SK-N-SH (cell line): ENCODE measurements around the gene MYBPH. TPM values are rescaled to one million over a fixed set of nuclear protein-coding genes. Genes with fewer than 3 reads are reported as not detected.

ENCODE experiments used
- CTCF ChIA-PET: fragments of 300-600, 350-600 bp; formaldehyde crosslinking; extraction: SDS; loops from one replicate; lab custom pipeline; 2021; lab: Yijun Ruan, JAX
- POLR2A ChIA-PET: fragments of 350-600 bp; sonication (Branson Sonifier 250); formaldehyde crosslinking; extraction: SDS; loops from one replicate; lab custom pipeline; 2020; ENCODE audit warnings: antibody characterized with exemption, inconsistent platforms; lab: Yijun Ruan, JAX
- DNase-seq: peaks from one replicate; pipeline ENCODE4 v3.0.0; 2012
- H2AFZ ChIP-seq: fragments of 200-600 bp; sonication (generic); 2 replicates; pipeline ENCODE4 v1.8.1; 2016; ENCODE audit warnings: antibody characterized with exemption, mild to moderate bottlenecking, low read depth
- H3F3A ChIP-seq: fragments of 200-600 bp; sonication (generic); replicated peaks from 2 replicates; pipeline ENCODE3; 2016; ENCODE audit warnings: antibody characterized with exemption, mild to moderate bottlenecking; ENCODE audit not compliant: insufficient read depth
- H3K27ac ChIP-seq, 2 experiments: fragments of 200-500 bp in 1 of 2; fragments of 200-600 bp in 1 of 2; sonication (Bioruptor generic) in 1 of 2; sonication (generic), shearing (Covaris generic) in 1 of 2; 2 replicates each; pipeline versions ENCODE4 v1.5.1 to v1.6.1; 2014 to 2016; ENCODE audit warnings: low read depth in 2 of 2, inconsistent platforms in 1 of 2, low read length in 1 of 2, mild to moderate bottlenecking in 1 of 2, mixed read lengths in 1 of 2
- H3K27me3 ChIP-seq: fragments of 200-600 bp; sonication (generic), shearing (Covaris generic); 2 replicates; pipeline ENCODE4 v1.6.1; 2016; ENCODE audit warnings: mixed run types; ENCODE audit not compliant: insufficient read depth
- H3K36me3 ChIP-seq, 2 experiments: fragments of 200-500 bp in 1 of 2; fragments of 200-600 bp in 1 of 2; sonication (Bioruptor generic) in 1 of 2; sonication (generic) in 1 of 2; replicated peaks in 1 of 2; 2 replicates each; pipeline versions ENCODE3 to v1.5.1; 2014 to 2016; ENCODE audit warnings: low read length in 1 of 2, mild to moderate bottlenecking in 1 of 2; ENCODE audit not compliant: insufficient read depth in 2 of 2, control insufficient read depth in 1 of 2
- H3K4me1 ChIP-seq, 2 experiments: fragments of 200-500 bp in 1 of 2; fragments of 200-600 bp in 1 of 2; sonication (Bioruptor generic) in 1 of 2; sonication (generic), shearing (Covaris generic) in 1 of 2; 2 replicates each; pipeline versions ENCODE4 v1.5.1 to v1.6.1; 2014 to 2016; ENCODE audit warnings: low read depth in 1 of 2, low read length in 1 of 2, mixed run types in 1 of 2; ENCODE audit not compliant: insufficient read depth in 2 of 2, control insufficient read depth in 1 of 2
- H3K4me2 ChIP-seq: fragments of 200-600 bp; sonication (generic), shearing (Covaris generic); 2 replicates; pipeline ENCODE4 v1.6.1; 2017; ENCODE audit warnings: mixed run types
- H3K4me3 ChIP-seq, 2 experiments: fragments of 200-500 bp in 1 of 2; fragments of 200-600 bp in 1 of 2; sonication (Bioruptor generic) in 1 of 2; sonication (generic), shearing (Covaris generic) in 1 of 2; 2 replicates each; pipeline versions ENCODE4 v1.5.1 to v1.8.1; 2014 to 2016; ENCODE audit warnings: low read depth in 2 of 2, inconsistent platforms in 1 of 2, low read length in 1 of 2, mild to moderate bottlenecking in 1 of 2, mixed read lengths in 1 of 2, moderate library complexity in 1 of 2
- H3K79me2 ChIP-seq: fragments of 200-600 bp; sonication (generic); 2 replicates; pipeline ENCODE4 v1.8.1; 2017; ENCODE audit warnings: mild to moderate bottlenecking; ENCODE audit not compliant: insufficient read depth
- H3K9ac ChIP-seq: fragments of 200-600 bp; sonication (generic); 2 replicates; pipeline ENCODE4 v1.6.1; 2017; ENCODE audit warnings: mixed run types
- H3K9me2 ChIP-seq: fragments of 200-600 bp; sonication (generic); 2 replicates; pipeline ENCODE4 v1.6.1; 2017; ENCODE audit warnings: mixed run types
- H3K9me3 ChIP-seq: fragments of 200-600 bp; sonication (generic); 2 replicates; pipeline ENCODE4 v1.6.1; 2017; ENCODE audit warnings: mixed run types, mild to moderate bottlenecking, moderate library complexity
- H4K20me1 ChIP-seq: fragments of 200-600 bp; sonication (generic); 2 replicates; pipeline ENCODE4 v1.6.1; 2017; ENCODE audit warnings: mild to moderate bottlenecking, mixed run types; ENCODE audit not compliant: insufficient read depth
- CHD2 ChIP-seq: fragments of 150-350 bp; IDR thresholded peaks from 2 replicates; pipeline ENCODE4 v1.6.1; 2018; ENCODE audit warnings: low read length; ENCODE audit not compliant: partially characterized antibody
- CTCF ChIP-seq: fragments of 200-600 bp; sonication (generic); IDR thresholded peaks from 2 replicates; pipeline ENCODE4 v1.6.1; 2017; ENCODE audit warnings: antibody characterized with exemption, mild to moderate bottlenecking, moderate library complexity
- EZH2phosphoT487 ChIP-seq: fragments of 200-600 bp; sonication (generic); IDR thresholded peaks from 2 replicates; pipeline ENCODE4 v1.6.1; 2017; ENCODE audit warnings: low read depth, mixed run types, mild to moderate bottlenecking, antibody characterized with exemption, moderate library complexity, borderline replicate concordance
- FOSL2 ChIP-seq: IDR thresholded peaks from 2 replicates; pipeline ENCODE4 v1.4.0; 2012; ENCODE audit warnings: low read depth, mild to moderate bottlenecking, moderate library complexity, borderline replicate concordance
- FOXJ3 ChIP-seq: sonication (generic); formaldehyde crosslinking; IDR thresholded peaks from 2 replicates; pipeline ENCODE4 v1.5.1; 2020; ENCODE audit warnings: mild to moderate bottlenecking, missing genetic modification reagents
- FOXM1 ChIP-seq: IDR thresholded peaks from 2 replicates; pipeline ENCODE4 v1.4.0; 2012; ENCODE audit warnings: low read depth, mild to moderate bottlenecking
- GATA2 ChIP-seq: sonication (generic); formaldehyde crosslinking; IDR thresholded peaks from 2 replicates; pipeline ENCODE4 v1.5.0; 2020; ENCODE audit warnings: mild to moderate bottlenecking, missing genetic modification reagents
- JUND ChIP-seq: IDR thresholded peaks from 2 replicates; pipeline ENCODE4 v1.4.0; 2012
- NFIC ChIP-seq: IDR thresholded peaks from 2 replicates; pipeline ENCODE4 v1.4.0; 2012; ENCODE audit warnings: borderline replicate concordance
- RFX5 ChIP-seq: IDR thresholded peaks from 2 replicates; pipeline ENCODE4 v1.6.1; 2012; ENCODE audit warnings: mild to moderate bottlenecking, improper control_type of control experiment, low read length
- RXRA ChIP-seq: IDR thresholded peaks from 2 replicates; pipeline ENCODE4 v1.4.0; 2012; ENCODE audit warnings: low read depth, mild to moderate bottlenecking, borderline replicate concordance
- SMC3 ChIP-seq: IDR thresholded peaks from 2 replicates; pipeline ENCODE4 v1.6.1; 2012; ENCODE audit warnings: low read depth, low read length, improper control_type of control experiment
- TEAD4 ChIP-seq: IDR thresholded peaks from 2 replicates; pipeline ENCODE4 v1.4.0; 2012; ENCODE audit warnings: mild to moderate bottlenecking, borderline replicate concordance; ENCODE audit not compliant: insufficient read depth
- WGBS: methylation state at CpG from one replicate; pipeline ENCODE4 v1.1.6; 2017; ENCODE audit warnings: low lambda C conversion rate; 5-methylcytosine and 5-hydroxymethylcytosine counted together
- polyA plus RNA-seq, 3 experiments: library from polyadenylated mRNA; depleted of rRNA; stranded (reverse); fragments of >200 nt; gene quantifications; 2 replicates each; pipeline ENCODE4 v1.2.3, GENCODE V29; 2012
- TF ChIP-seq, protein P1 (sequence below): IDR thresholded peaks from 2 replicates; pipeline ENCODE4 v1.4.0; 2012; ENCODE audit warnings: low read depth, borderline replicate concordance
- TF ChIP-seq, protein P2 (sequence below): IDR thresholded peaks from 2 replicates; pipeline ENCODE4 v1.4.0; 2012; ENCODE audit warnings: low read depth
- TF ChIP-seq, protein P3 (sequence below): IDR thresholded peaks from 2 replicates; pipeline ENCODE4 v1.6.1; 2012; ENCODE audit warnings: mild to moderate bottlenecking, low read depth, low read length, moderate library complexity
- TF ChIP-seq, protein P4 (sequence below): IDR thresholded peaks from 2 replicates; pipeline ENCODE4; 2012

Gene MYBPH
- polyA plus RNA-seq, 1 of the 3 experiments (the other 2 are of a cell fraction) = 0.12 TPM

DNA sequence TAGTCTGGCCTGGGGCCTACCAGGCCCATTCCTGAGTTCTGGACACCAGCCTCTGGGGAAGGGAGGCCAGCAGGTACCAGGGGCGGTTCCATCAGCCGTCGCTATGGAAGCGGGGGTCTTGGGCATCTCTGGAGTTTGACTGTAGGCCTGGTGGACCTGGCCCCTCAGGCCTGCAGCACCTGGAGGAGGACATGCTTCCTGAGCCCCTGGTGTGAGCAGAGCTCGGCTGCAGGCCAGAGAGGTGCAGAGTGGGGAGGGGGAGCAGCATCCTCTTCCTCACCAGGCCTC, 7.8 kb downstream of the MYBPH start:
- H3F3A ChIP-seq = no peaks in the 10 kb centered on the region
- TF ChIP-seq RFX5 (no peak), TEAD4 (no peak), CTCF (no peak), GATA2 (CRISPR knock-in tag) (no peak), FOXJ3 (CRISPR knock-in tag) (no peak), JUND (no peak), RXRA (no peak), CHD2 (no peak), FOSL2 (no peak), FOXM1 (no peak), SMC3 (no peak), NFIC (no peak), EZH2phosphoT487 (no peak)
- TF ChIP-seq, protein P1, sequence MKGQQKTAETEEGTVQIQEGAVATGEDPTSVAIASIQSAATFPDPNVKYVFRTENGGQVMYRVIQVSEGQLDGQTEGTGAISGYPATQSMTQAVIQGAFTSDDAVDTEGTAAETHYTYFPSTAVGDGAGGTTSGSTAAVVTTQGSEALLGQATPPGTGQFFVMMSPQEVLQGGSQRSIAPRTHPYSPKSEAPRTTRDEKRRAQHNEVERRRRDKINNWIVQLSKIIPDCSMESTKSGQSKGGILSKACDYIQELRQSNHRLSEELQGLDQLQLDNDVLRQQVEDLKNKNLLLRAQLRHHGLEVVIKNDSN = no peak
- TF ChIP-seq, protein P2, sequence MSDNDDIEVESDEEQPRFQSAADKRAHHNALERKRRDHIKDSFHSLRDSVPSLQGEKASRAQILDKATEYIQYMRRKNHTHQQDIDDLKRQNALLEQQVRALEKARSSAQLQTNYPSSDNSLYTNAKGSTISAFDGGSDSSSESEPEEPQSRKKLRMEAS = no peak
- TF ChIP-seq, protein P3, sequence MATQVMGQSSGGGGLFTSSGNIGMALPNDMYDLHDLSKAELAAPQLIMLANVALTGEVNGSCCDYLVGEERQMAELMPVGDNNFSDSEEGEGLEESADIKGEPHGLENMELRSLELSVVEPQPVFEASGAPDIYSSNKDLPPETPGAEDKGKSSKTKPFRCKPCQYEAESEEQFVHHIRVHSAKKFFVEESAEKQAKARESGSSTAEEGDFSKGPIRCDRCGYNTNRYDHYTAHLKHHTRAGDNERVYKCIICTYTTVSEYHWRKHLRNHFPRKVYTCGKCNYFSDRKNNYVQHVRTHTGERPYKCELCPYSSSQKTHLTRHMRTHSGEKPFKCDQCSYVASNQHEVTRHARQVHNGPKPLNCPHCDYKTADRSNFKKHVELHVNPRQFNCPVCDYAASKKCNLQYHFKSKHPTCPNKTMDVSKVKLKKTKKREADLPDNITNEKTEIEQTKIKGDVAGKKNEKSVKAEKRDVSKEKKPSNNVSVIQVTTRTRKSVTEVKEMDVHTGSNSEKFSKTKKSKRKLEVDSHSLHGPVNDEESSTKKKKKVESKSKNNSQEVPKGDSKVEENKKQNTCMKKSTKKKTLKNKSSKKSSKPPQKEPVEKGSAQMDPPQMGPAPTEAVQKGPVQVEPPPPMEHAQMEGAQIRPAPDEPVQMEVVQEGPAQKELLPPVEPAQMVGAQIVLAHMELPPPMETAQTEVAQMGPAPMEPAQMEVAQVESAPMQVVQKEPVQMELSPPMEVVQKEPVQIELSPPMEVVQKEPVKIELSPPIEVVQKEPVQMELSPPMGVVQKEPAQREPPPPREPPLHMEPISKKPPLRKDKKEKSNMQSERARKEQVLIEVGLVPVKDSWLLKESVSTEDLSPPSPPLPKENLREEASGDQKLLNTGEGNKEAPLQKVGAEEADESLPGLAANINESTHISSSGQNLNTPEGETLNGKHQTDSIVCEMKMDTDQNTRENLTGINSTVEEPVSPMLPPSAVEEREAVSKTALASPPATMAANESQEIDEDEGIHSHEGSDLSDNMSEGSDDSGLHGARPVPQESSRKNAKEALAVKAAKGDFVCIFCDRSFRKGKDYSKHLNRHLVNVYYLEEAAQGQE = no peak
- TF ChIP-seq, protein P4, sequence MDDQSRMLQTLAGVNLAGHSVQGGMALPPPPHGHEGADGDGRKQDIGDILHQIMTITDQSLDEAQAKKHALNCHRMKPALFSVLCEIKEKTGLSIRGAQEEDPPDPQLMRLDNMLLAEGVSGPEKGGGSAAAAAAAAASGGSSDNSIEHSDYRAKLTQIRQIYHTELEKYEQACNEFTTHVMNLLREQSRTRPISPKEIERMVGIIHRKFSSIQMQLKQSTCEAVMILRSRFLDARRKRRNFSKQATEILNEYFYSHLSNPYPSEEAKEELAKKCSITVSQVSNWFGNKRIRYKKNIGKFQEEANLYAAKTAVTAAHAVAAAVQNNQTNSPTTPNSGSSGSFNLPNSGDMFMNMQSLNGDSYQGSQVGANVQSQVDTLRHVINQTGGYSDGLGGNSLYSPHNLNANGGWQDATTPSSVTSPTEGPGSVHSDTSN = no peak
- H3K9ac ChIP-seq = no peak overlapping the region
- H3K27ac ChIP-seq = no peak overlapping the region
- no peaks in the 10 kb centered on the region for H3K9me3 ChIP-seq
- no peaks in the 10 kb centered on the region for H3K27me3 ChIP-seq
- H3K4me1 ChIP-seq = no peaks in the 10 kb centered on the region
- H3K4me2 ChIP-seq = no peak overlapping the region
- no peak for DNase-seq
- no peak overlapping the region for H3K4me3 ChIP-seq
- H3K9me2 ChIP-seq = no peaks in the 10 kb centered on the region
- no peaks in the 10 kb centered on the region for H4K20me1 ChIP-seq
- no peaks in the 10 kb centered on the region for H3K36me3 ChIP-seq
- ChIA-PET CTCF (interaction anchor here (0.9 to 2.6 kb wide), 5 partner anchors 34 to 128 kb away, joined by 3 to 12 read pairs (median 4); no protein-coding TSS in a partner anchor), POLR2A (no interaction called here)
- WGBS = 93% methylated on average over 5 of the region's 5 CpGs
- H3K79me2 ChIP-seq = no peaks in the 10 kb centered on the region
- H2AFZ ChIP-seq = no peak overlapping the region
